Astrocyte (in vitro differentiated cells and primary cell): ENCODE measurements around the gene PGS1.

Experiments
- CTCF ChIP-seq: IDR thresholded peaks from 2 replicates; pipeline ENCODE4 v1.5.1; 2011; ENCODE audit warnings: low read depth, mild to moderate bottlenecking, inconsistent platforms, low read length, moderate library complexity; ENCODE audit not compliant: insufficient read depth
- EZH2 ChIP-seq: IDR thresholded peaks from 2 replicates; pipeline ENCODE4 v1.6.1; 2012; ENCODE audit warnings: mild to moderate bottlenecking, low read length, inconsistent platforms; ENCODE audit not compliant: insufficient read depth

GRCh38 chr17:78422267-78422605 lies 43.8 kb downstream of the PGS1 start:
- TF ChIP-seq EZH2 = no peak
- no peak for TF ChIP-seq CTCF
